KMS-11 (cell line): ENCODE measurements around the gene MIB2.

ENCODE experiments used
- H2AFZ ChIP-seq: fragments of 200-600 bp; sonication (generic); 2 replicates; pipeline ENCODE4 v1.6.1; 2016; ENCODE audit warnings: antibody characterized with exemption, mixed run types, low read depth
- H3K27ac ChIP-seq: fragments of 200-600 bp; sonication (generic); 2 replicates; pipeline ENCODE4 v1.6.1; 2016; ENCODE audit warnings: mild to moderate bottlenecking, mixed run types
- H3K27me3 ChIP-seq: fragments of 200-600 bp; sonication (generic); 2 replicates; pipeline ENCODE4 v1.6.1; 2017; ENCODE audit warnings: mild to moderate bottlenecking, low read depth, mixed run types, moderate library complexity; ENCODE audit not compliant: insufficient read depth
- H3K36me3 ChIP-seq: fragments of 200-600 bp; sonication (generic); 2 replicates; pipeline ENCODE4 v1.6.1; 2017; ENCODE audit warnings: mild to moderate bottlenecking, mixed run types; ENCODE audit not compliant: insufficient read depth
- H3K4me1 ChIP-seq: fragments of 200-600 bp; sonication (generic); 2 replicates; pipeline ENCODE4 v1.6.1; 2016; ENCODE audit warnings: mild to moderate bottlenecking, low read depth, mixed run types; ENCODE audit not compliant: poor library complexity, severe bottlenecking
- H3K4me2 ChIP-seq: fragments of 200-600 bp; sonication (generic); 2 replicates; pipeline ENCODE4 v1.7.0; 2016; ENCODE audit warnings: mild to moderate bottlenecking, mixed run types
- H3K4me3 ChIP-seq: fragments of 200-600 bp; sonication (generic); IDR thresholded peaks from 2 replicates; pipeline ENCODE4 v1.6.1; 2017; ENCODE audit warnings: low read depth, low read length, mixed read lengths; ENCODE audit not compliant: insufficient read depth
- H3K79me2 ChIP-seq: fragments of 200-600 bp; sonication (generic); 2 replicates; pipeline ENCODE4 v1.6.1; 2016; ENCODE audit warnings: low read depth, mixed run types; ENCODE audit not compliant: insufficient read depth
- H3K9ac ChIP-seq: fragments of 200-600 bp; sonication (generic); 2 replicates; pipeline ENCODE4 v1.6.1; 2016; ENCODE audit warnings: mild to moderate bottlenecking, mixed run types
- H4K20me1 ChIP-seq: fragments of 200-600 bp; sonication (generic); 2 replicates; pipeline ENCODE4 v1.6.1; 2016; ENCODE audit warnings: mild to moderate bottlenecking, mixed run types; ENCODE audit not compliant: insufficient read depth
- CTCF ChIP-seq: fragments of 200-600 bp; sonication (generic); conservative IDR thresholded peaks from 2 replicates; pipeline ENCODE4 v1.6.1; 2017; ENCODE audit warnings: low read depth, mild to moderate bottlenecking, antibody characterized with exemption, low read length, moderate library complexity, mixed read lengths

MIB2 gene

GRCh38 chr1:1627261-1627828 is 12.0 kb downstream of the MIB2 start:
- Histone ChIP-seq H3K4me2 (no peak overlapping the region), H3K27ac (no peak overlapping the region), H3K4me1 (no peaks in the 10 kb centered on the region), H3K27me3 (no peaks in the 10 kb centered on the region), H3K36me3 (no peaks in the 10 kb centered on the region), H4K20me1 (no peaks in the 10 kb centered on the region), H3K4me3 (no peak overlapping the region), H2AFZ (no peak overlapping the region), H3K79me2 (no peaks in the 10 kb centered on the region), H3K9ac (no peak overlapping the region)
- no peak for TF ChIP-seq CTCF

- Histone ChIP-seq H3K4me3 (no peak overlapping the region), H3K9ac (no peak overlapping the region), H2AFZ (no peak overlapping the region), H3K27me3 (no peaks in the 10 kb centered on the region), H3K27ac (no peak overlapping the region), H3K79me2 (no peaks in the 10 kb centered on the region), H3K4me2 (no peak overlapping the region), H3K4me1 (no peaks in the 10 kb centered on the region), H3K36me3 (no peaks in the 10 kb centered on the region), H4K20me1 (no peaks in the 10 kb centered on the region)
- no peak for TF ChIP-seq CTCF
Observed at GRCh38 chr1:1627829-1628753, 12.8 kb downstream of the MIB2 start.

- H3K9ac ChIP-seq: peak overlapping the region; percentile 22; the same call in 1 of the 2 replicates
- no peak overlapping the region for H3K4me2 ChIP-seq
Observed at GRCh38 chr1:1628754-1629429, 13.6 kb downstream of the MIB2 start.

More at GRCh38 chr1:1628754-1629429, 13.6 kb downstream of the MIB2 start:
- Histone ChIP-seq H3K4me3 (no peak overlapping the region), H3K27ac (peak overlapping the region; percentile 48), H3K79me2 (no peaks in the 10 kb centered on the region), H4K20me1 (no peaks in the 10 kb centered on the region), H2AFZ (no peak overlapping the region), H3K36me3 (no peaks in the 10 kb centered on the region), H3K27me3 (no peaks in the 10 kb centered on the region), H3K4me1 (no peaks in the 10 kb centered on the region)
- TF ChIP-seq CTCF: no peak
